Vagina (tissue), 2 donors: ENCODE data around the gene GSTM4. TPM values are rescaled to one million over a fixed set of nuclear protein-coding genes. Genes with fewer than 3 reads are reported as not detected.

Source experiments
- DNase-seq, 2 donors: peaks; one replicate each; pipeline ENCODE4 v3.0.0-alpha.2; 2017; ENCODE audit errors: extremely low spot score in 2 of 2
- H3K27ac ChIP-seq: fragments of 200-600 bp; sonication (generic); one replicate; pipeline ENCODE4 v1.5.1; 2019
- H3K27me3 ChIP-seq: fragments of 200-600 bp; sonication (generic); one replicate; pipeline ENCODE4 v1.5.1; 2019
- H3K36me3 ChIP-seq, 2 donors: fragments of 200-600 bp; sonication (generic); one replicate each; pipeline ENCODE4 v1.5.1; 2017 to 2019
- H3K4me1 ChIP-seq: fragments of 200-600 bp; sonication (generic); one replicate; pipeline ENCODE4 v1.5.1; 2019
- H3K4me3 ChIP-seq, 2 donors: fragments of 200-600 bp; sonication (generic); 1 replicate in 1 of 2; 2 replicates in 1 of 2; pipeline ENCODE4 v1.5.1; 2016 to 2019
- H3K9me3 ChIP-seq: fragments of 200-600 bp; sonication (generic); one replicate; pipeline ENCODE4 v1.5.1; 2019
- POLR2A ChIP-seq, 2 donors: fragments of 450-650 bp; IDR thresholded peaks; one replicate each; pipeline ENCODE4 v1.6.1; 2017; ENCODE audit warnings: antibody characterized with exemption in 2 of 2, mild to moderate bottlenecking in 2 of 2, moderate library complexity in 2 of 2
- POLR2AphosphoS5 ChIP-seq, 2 donors: sonication (generic); formaldehyde crosslinking; IDR thresholded peaks; one replicate each; pipeline ENCODE4 v1.9.0; 2017; ENCODE audit warnings: antibody characterized with exemption in 2 of 2, mild to moderate bottlenecking in 2 of 2, low read depth in 1 of 2; ENCODE audit not compliant: insufficient read depth in 1 of 2
- intact Hi-C: fragments of 100-400 bp; cut with DNase I; formaldehyde crosslinking; loops from one replicate; pipeline ENCODE4 v1.15.1; 2023
- total RNA-seq: library from RNA; depleted of rRNA; stranded (reverse); fragments of >200 nt; gene quantifications from one replicate; pipeline ENCODE4 v1.2.3, GENCODE V29; 2016
- TF ChIP-seq, protein P1 (sequence below), 3 experiments: fragments of 450-650 bp in 2 of 3; fragments of 200-600 bp in 1 of 3; sonication (generic) in 1 of 3; IDR thresholded peaks; one replicate each; pipeline ENCODE4 v1.5.1; 2017 to 2019; ENCODE audit warnings: antibody characterized with exemption in 3 of 3, mild to moderate bottlenecking in 2 of 3, moderate library complexity in 2 of 3

Gene GSTM4
- total RNA-seq, 1 donor from 2014 or later = 36.1 TPM

DNA sequence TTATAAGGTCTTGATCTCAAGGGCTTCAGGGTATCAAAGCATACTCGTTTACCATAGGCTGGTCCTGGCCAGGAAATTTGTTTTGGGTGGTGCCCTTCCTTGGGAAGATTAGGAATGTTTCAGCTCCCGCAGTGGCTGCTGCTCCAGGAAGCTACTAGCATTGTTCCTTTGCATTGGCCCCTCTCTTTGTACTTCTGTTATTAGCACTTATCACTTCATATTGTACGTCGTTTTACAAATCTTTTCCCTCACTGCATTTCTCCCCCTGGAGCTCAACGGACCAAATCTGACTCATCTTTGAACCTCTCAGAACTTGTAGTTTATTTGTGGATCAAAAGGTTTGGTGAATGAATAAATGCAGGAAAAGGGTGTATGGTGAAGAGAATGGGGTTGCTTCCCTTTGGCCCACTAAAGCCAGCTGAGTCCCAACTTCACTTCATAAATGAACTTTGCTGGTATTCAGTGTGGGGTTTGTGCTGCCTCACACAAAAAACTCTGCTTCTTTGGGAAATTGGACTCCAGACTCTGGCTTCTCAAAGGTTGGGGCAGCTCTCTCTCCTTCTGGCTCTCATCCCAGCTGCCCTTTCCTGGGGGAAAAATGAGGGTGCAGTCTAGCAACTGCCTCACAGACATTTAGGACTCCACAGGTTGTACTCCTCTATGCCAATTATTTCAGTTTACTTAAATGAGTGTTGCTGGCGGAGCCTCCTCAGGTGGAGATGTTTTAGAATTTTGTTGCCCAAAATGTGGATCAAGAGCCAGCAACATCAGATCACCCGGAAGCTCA is 42.3 kb upstream of the GSTM4 start:
- no peaks in the 10 kb centered on the region for H3K9me3 ChIP-seq
- intact Hi-C loops = no loop called here
- peaks cover under 1% of the 10 kb centered on the region for H3K4me1 ChIP-seq
- no peak overlapping the region for H3K27ac ChIP-seq
- H3K27me3 ChIP-seq = no peaks in the 10 kb centered on the region
- DNase-seq = no peak
- no peaks in the 10 kb centered on the region for H3K36me3 ChIP-seq
- H3K4me3 ChIP-seq = no peak overlapping the region
- no peak for TF ChIP-seq POLR2AphosphoS5 (IDR thresholded peaks at IDR 0.05; ENCODE audit: insufficient read depth in 1 of 2, low read depth in 1 of 2)
- TF ChIP-seq, protein P1, sequence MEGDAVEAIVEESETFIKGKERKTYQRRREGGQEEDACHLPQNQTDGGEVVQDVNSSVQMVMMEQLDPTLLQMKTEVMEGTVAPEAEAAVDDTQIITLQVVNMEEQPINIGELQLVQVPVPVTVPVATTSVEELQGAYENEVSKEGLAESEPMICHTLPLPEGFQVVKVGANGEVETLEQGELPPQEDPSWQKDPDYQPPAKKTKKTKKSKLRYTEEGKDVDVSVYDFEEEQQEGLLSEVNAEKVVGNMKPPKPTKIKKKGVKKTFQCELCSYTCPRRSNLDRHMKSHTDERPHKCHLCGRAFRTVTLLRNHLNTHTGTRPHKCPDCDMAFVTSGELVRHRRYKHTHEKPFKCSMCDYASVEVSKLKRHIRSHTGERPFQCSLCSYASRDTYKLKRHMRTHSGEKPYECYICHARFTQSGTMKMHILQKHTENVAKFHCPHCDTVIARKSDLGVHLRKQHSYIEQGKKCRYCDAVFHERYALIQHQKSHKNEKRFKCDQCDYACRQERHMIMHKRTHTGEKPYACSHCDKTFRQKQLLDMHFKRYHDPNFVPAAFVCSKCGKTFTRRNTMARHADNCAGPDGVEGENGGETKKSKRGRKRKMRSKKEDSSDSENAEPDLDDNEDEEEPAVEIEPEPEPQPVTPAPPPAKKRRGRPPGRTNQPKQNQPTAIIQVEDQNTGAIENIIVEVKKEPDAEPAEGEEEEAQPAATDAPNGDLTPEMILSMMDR (IDR thresholded peaks at IDR 0.05) = no peak
- TF ChIP-seq POLR2A (IDR thresholded peaks at IDR 0.05) = no peak

DNA sequence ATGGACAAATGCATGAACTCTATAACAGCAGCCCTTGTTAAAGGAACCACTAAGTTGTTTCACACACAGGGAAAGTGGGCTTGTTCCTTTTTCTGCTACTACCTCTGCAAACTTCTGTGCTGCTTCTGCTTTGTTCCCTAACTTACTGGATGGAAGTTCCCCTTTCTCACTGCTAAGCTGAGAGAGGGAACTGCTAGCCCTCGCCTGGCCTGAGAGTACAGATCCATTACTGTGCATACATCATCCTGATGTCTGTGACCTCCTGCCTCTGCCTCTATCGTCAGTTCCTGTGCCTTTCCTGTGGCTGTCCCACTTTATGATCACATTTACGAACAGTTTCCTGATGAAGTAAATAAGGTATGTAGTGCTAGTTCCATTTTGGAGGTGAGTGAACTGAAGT is 40.0 kb upstream of the GSTM4 start:
- no peak for TF ChIP-seq POLR2AphosphoS5 (IDR thresholded peaks at IDR 0.05; ENCODE audit: insufficient read depth in 1 of 2, low read depth in 1 of 2)
- TF ChIP-seq, protein P1 (IDR thresholded peaks at IDR 0.05) = no peak
- TF ChIP-seq POLR2A (IDR thresholded peaks at IDR 0.05) = no peak
- no peaks in the 10 kb centered on the region for H3K36me3 ChIP-seq
- intact Hi-C loops = no loop called here
- H3K9me3 ChIP-seq = no peaks in the 10 kb centered on the region
- peaks cover 10% of the 10 kb centered on the region for H3K4me1 ChIP-seq
- H3K4me3 ChIP-seq = no peak overlapping the region
- DNase-seq = no peak
- H3K27ac ChIP-seq = no peak overlapping the region
- H3K27me3 ChIP-seq = no peaks in the 10 kb centered on the region

DNA sequence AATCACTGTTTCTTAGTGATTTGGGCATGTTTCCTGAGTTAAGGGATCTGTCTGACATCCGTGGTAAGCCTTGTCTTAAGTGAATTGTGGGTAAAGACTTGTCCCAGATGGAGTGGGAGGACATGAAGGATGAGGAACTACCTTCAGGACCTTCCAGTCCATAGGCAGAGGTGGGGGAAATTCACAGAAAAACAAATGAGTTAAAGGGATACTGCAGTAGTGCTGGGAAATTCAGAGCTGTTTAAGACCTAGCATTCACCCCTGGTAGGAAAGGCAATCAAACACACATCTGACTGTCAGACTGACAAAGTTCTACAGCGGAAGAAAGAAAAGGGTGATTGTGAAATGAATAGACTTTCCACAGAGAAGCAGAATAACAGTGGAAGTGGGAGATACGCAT is 39.5 kb upstream of the GSTM4 start:
- Histone ChIP-seq H3K36me3 (no peaks in the 10 kb centered on the region), H3K27ac (no peak overlapping the region), H3K27me3 (no peaks in the 10 kb centered on the region), H3K4me3 (no peak overlapping the region), H3K4me1 (peaks cover 14% of the 10 kb centered on the region), H3K9me3 (no peaks in the 10 kb centered on the region)
- intact Hi-C loops = no loop called here
- TF ChIP-seq, protein P1 (IDR thresholded peaks at IDR 0.05) = no peak
- TF ChIP-seq POLR2A (IDR thresholded peaks at IDR 0.05) = no peak
- no peak for TF ChIP-seq POLR2AphosphoS5 (IDR thresholded peaks at IDR 0.05; ENCODE audit: insufficient read depth in 1 of 2, low read depth in 1 of 2)
- no peak for DNase-seq

DNA sequence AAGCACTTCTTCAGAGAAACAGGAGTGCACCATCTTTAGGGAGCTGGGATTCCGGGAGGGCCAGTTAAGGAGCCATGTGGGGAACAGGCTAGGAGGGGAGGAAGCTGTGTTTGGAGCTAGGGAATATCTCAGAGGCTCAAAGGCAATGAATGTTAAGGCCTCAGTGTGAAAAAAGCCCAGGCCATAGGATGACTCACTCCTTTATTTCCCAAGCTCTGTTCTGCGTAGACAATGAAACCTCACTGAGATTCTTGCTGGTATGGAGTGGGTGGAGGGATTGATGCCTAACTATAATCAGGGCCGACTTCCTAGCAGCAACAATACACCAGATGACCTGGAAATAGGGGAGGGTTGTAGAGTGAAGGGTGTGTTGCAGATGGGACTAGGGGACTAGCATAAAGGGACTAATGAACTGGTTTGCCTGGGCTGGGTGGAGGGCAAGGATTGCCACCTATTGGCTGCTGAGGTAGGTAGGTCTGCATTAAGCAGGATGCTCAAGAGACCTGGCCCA is 38.6 kb upstream of the GSTM4 start:
- no peak overlapping the region for H3K27ac ChIP-seq
- TF ChIP-seq, protein P1 (IDR thresholded peaks at IDR 0.05) = no peak
- no peak for TF ChIP-seq POLR2A (IDR thresholded peaks at IDR 0.05)
- TF ChIP-seq POLR2AphosphoS5 (IDR thresholded peaks at IDR 0.05; ENCODE audit: insufficient read depth in 1 of 2, low read depth in 1 of 2) = no peak
- no peaks in the 10 kb centered on the region for H3K36me3 ChIP-seq
- intact Hi-C loops = no loop called here
- peaks cover 24% of the 10 kb centered on the region for H3K4me1 ChIP-seq
- H3K9me3 ChIP-seq = no peaks in the 10 kb centered on the region
- no peaks in the 10 kb centered on the region for H3K27me3 ChIP-seq
- no peak overlapping the region for H3K4me3 ChIP-seq
- no peak for DNase-seq
